Diencephalon (tissue), 1 donor: ENCODE results near the gene PTAR1. TPM values are rescaled to one million over a fixed set of nuclear protein-coding genes. Genes with fewer than 3 reads are reported as not detected.

ENCODE experiments used
- total RNA-seq: library from RNA; depleted of rRNA; stranded (reverse); fragments of >200 nt; gene quantifications from one replicate; pipeline ENCODE4 v1.2.3, GENCODE V29; 2014

PTAR1 gene
- 114 TPM for total RNA-seq

GRCh38 chr9:69759421-69760277, at the start of gene PTAR1:
TSS of gene PTAR1 (minus strand) at chr9:69760011. CDS start at chr9:69759938, 73 bp downstream.

GRCh38 chr9:69671879-69672595, 87.8 kb downstream of the PTAR1 start, which contains the start of gene APBA1:
TSS of gene APBA1 (minus strand) at chr9:69672371.

Other genes starting within 250 kb of the PTAR1 start
- gene APBA1, start 87.6 kb downstream of the PTAR1 start, total RNA-seq: 93.2 TPM
- 3.2 TPM for gene CFAP95, start 60.8 kb upstream of the PTAR1 start, total RNA-seq